Astrocyte of the cerebellum (primary cell): ENCODE measurements around the gene STXBP5L.

Experiments
- DNase-seq: peaks from one replicate; pipeline ENCODE4 v3.0.0-alpha.2; 2011; ENCODE audit warnings: low read depth
- H3K4me3 ChIP-seq: 2 replicates; pipeline ENCODE4 v1.5.1; 2011; ENCODE audit warnings: mild to moderate bottlenecking, low read depth, low read length, moderate library complexity
- CTCF ChIP-seq: IDR thresholded peaks from 2 replicates; pipeline ENCODE4 v1.5.1; 2012; ENCODE audit warnings: low read length, low read depth, moderate library complexity, mild to moderate bottlenecking; ENCODE audit errors: missing control alignments
- in situ Hi-C: cut with HindIII; loops from 2 replicates; pipeline ENCODE4 v1.10.0; 2017; ENCODE audit warnings: low sequenced_read_pairs

Gene STXBP5L

GRCh38 chr3:121126707-121127035 is 218.7 kb downstream of the STXBP5L start:
- in situ Hi-C loops, result no loop called here
- no peak for DNase-seq
- H3K4me3 ChIP-seq, result no peak overlapping the region
- TF ChIP-seq CTCF, result no peak

GRCh38 chr3:121152573-121152972 is 244.6 kb downstream of the STXBP5L start:
- peak; percentile 31 for TF ChIP-seq CTCF
- in situ Hi-C loops, result no loop called here
- DNase-seq, result no peak
- H3K4me3 ChIP-seq, result no peak overlapping the region

GRCh38 chr3:121153851-121154250 is 245.8 kb downstream of the STXBP5L start:
- TF ChIP-seq CTCF, result no peak
- DNase-seq, result no peak
- in situ Hi-C loops, result no loop called here
- no peak overlapping the region for H3K4me3 ChIP-seq

- no peak for TF ChIP-seq CTCF
- no peak overlapping the region for H3K4me3 ChIP-seq
- DNase-seq, result no peak
- in situ Hi-C loops, result no loop called here
Observed at GRCh38 chr3:121155028-121155427, 247.0 kb downstream of the STXBP5L start.

- no peak for TF ChIP-seq CTCF
- no peak overlapping the region for H3K4me3 ChIP-seq
- in situ Hi-C loops, result no loop called here
- no peak for DNase-seq
Observed at GRCh38 chr3:121165397-121165837, 257.4 kb downstream of the STXBP5L start.

- H3K4me3 ChIP-seq, result no peak overlapping the region
- TF ChIP-seq CTCF, result no peak
- in situ Hi-C loops, result no loop called here
- DNase-seq, result no peak
Observed at GRCh38 chr3:121167374-121168139, 259.6 kb downstream of the STXBP5L start.
